NCI-H446 (cell line): ENCODE measurements around the gene NDP.
A peak's percentile ranks its signal among the peaks of the same experiment; 100 is the strongest.

Source experiments
- DNase-seq, 2 experiments: peaks; one replicate each; lab custom pipeline; 2025; lab: John Stamatoyannopoulos, UW

Gene NDP

GRCh38 chrX:43973249-43974099 is at the start of gene NDP:
Gene NDP (minus strand): TSS chrX:43973390. CDS start chrX:43958645, 14,745 bp downstream.
- DNase-seq = peak in 1 of 2 experiments; percentile 47

GRCh38 chrX:44022964-44023363 is 49.8 kb upstream of the NDP start:
- peak in 1 of 2 experiments; percentile 56 for DNase-seq

- DNase-seq = no peak
Observed at GRCh38 chrX:44020693-44021092, 47.5 kb upstream of the NDP start.

- no peak for DNase-seq
Observed at GRCh38 chrX:44019911-44020310, 46.7 kb upstream of the NDP start.

GRCh38 chrX:44017676-44018075 is 44.5 kb upstream of the NDP start:
- no peak for DNase-seq

GRCh38 chrX:44016906-44017305 is 43.7 kb upstream of the NDP start:
- DNase-seq = no peak

GRCh38 chrX:44012484-44013096 is 39.4 kb upstream of the NDP start:
- no peak for DNase-seq

- DNase-seq = no peak
Observed at GRCh38 chrX:44011506-44011905, 38.3 kb upstream of the NDP start.

- DNase-seq = no peak
Observed at GRCh38 chrX:44010626-44011025, 37.4 kb upstream of the NDP start.

- DNase-seq = no peak
Observed at GRCh38 chrX:44006081-44006480, 32.9 kb upstream of the NDP start.

GRCh38 chrX:44003975-44004374 is 30.8 kb upstream of the NDP start:
- DNase-seq = no peak

GRCh38 chrX:44002567-44002966 is 29.4 kb upstream of the NDP start:
- no peak for DNase-seq

GRCh38 chrX:43998374-43998773 is 25.2 kb upstream of the NDP start:
- DNase-seq = no peak

- DNase-seq = no peak
Observed at GRCh38 chrX:43996491-43996890, 23.3 kb upstream of the NDP start.

- no peak for DNase-seq
Observed at GRCh38 chrX:43986083-43986482, 12.9 kb upstream of the NDP start.

- no peak for DNase-seq
Observed at GRCh38 chrX:43985511-43985910, 12.3 kb upstream of the NDP start.

- DNase-seq = no peak
Observed at GRCh38 chrX:43978226-43978625, 5.0 kb upstream of the NDP start.

GRCh38 chrX:43976205-43976604 is 3.0 kb upstream of the NDP start:
- no peak for DNase-seq

- DNase-seq = no peak
Observed at GRCh38 chrX:43975796-43976195, 2.6 kb upstream of the NDP start.

- peak; percentile 53 to 82 for DNase-seq
Observed at GRCh38 chrX:43974741-43975465, 1.7 kb upstream of the NDP start.

- DNase-seq = no peak
Observed at GRCh38 chrX:43974100-43974475, 898 bp upstream of the NDP start.

GRCh38 chrX:43971966-43972961 is 926 bp downstream of the NDP start:
- peak in 1 of 2 experiments; percentile 52 for DNase-seq
